SU-DHL-6 (cell line): Measurements from ENCODE around the gene GOLIM4.

Source experiments
- H2AFZ ChIP-seq: fragments of 200-600 bp; sonication (generic); 2 replicates; pipeline ENCODE4 v1.6.1; 2014; ENCODE audit warnings: low read depth, mild to moderate bottlenecking, moderate library complexity, mixed read lengths, antibody characterized with exemption, low read length; ENCODE audit not compliant: severe bottlenecking
- H3F3A ChIP-seq: fragments of 200-600 bp; shearing (Covaris generic); 2 replicates; pipeline ENCODE4 v1.6.0; 2016; ENCODE audit warnings: antibody characterized with exemption, mild to moderate bottlenecking; ENCODE audit not compliant: insufficient read depth
- H3K27ac ChIP-seq: fragments of 200-600 bp; sonication (generic); 2 replicates; pipeline ENCODE4 v1.5.1; 2016; ENCODE audit warnings: low read depth, mild to moderate bottlenecking, low read length, moderate library complexity, mixed read lengths
- H3K27me3 ChIP-seq: fragments of 200-600 bp; sonication (generic), shearing (Covaris generic); 2 replicates; pipeline ENCODE4 v1.6.0; 2014; ENCODE audit warnings: mild to moderate bottlenecking, low read length
- H3K36me3 ChIP-seq: fragments of 200-600 bp; sonication (generic); 2 replicates; pipeline ENCODE4 v1.6.1; 2014; ENCODE audit warnings: mild to moderate bottlenecking, low read length, mixed read lengths
- H3K4me2 ChIP-seq: fragments of 300-600, 200-600 bp; shearing (Covaris generic), sonication (generic); 2 replicates; pipeline ENCODE4 v1.6.0; 2014; ENCODE audit warnings: low read length, low read depth, mild to moderate bottlenecking; ENCODE audit not compliant: poor library complexity, severe bottlenecking
- H3K4me3 ChIP-seq: fragments of 200-600 bp; sonication (generic); 2 replicates; pipeline ENCODE4 v1.5.1; 2014; ENCODE audit warnings: antibody characterized with exemption, low read length, mild to moderate bottlenecking, mixed read lengths; ENCODE audit not compliant: insufficient read depth, poor library complexity, severe bottlenecking
- H3K79me2 ChIP-seq: fragments of 200-600 bp; sonication (generic); 2 replicates; pipeline ENCODE4 v1.6.1; 2014; ENCODE audit warnings: mild to moderate bottlenecking, low read length, moderate library complexity; ENCODE audit not compliant: insufficient read depth
- H3K9ac ChIP-seq: fragments of 200-600 bp; sonication (generic); 2 replicates; pipeline ENCODE4 v1.7.0; 2014; ENCODE audit warnings: mild to moderate bottlenecking, low read length
- H3K9me2 ChIP-seq: fragments of 200-600 bp; sonication (generic); replicated peaks from 2 replicates; pipeline ENCODE4 v1.6.1; 2014; ENCODE audit warnings: low read length; ENCODE audit not compliant: insufficient read depth
- H3K9me3 ChIP-seq: fragments of 200-600 bp; sonication (generic); 2 replicates; pipeline ENCODE4 v1.6.1; 2014; ENCODE audit warnings: low read length, mixed read lengths; ENCODE audit not compliant: insufficient read depth
- H4K20me1 ChIP-seq: fragments of 200-600 bp; sonication (generic); 2 replicates; pipeline ENCODE4 v1.6.1; 2014; ENCODE audit warnings: low read depth, mild to moderate bottlenecking, antibody characterized with exemption, low read length, moderate library complexity, mixed read lengths
- EZH2phosphoT487 ChIP-seq: fragments of 200-600 bp; sonication (generic), shearing (Covaris generic); conservative IDR thresholded peaks from 2 replicates; pipeline ENCODE4 v1.6.1; 2018; ENCODE audit warnings: mild to moderate bottlenecking, antibody characterized with exemption, low read length, moderate library complexity, mixed read lengths
- TF ChIP-seq, protein P1 (sequence below): fragments of 200-600 bp; sonication (generic); IDR thresholded peaks from one replicate; pipeline ENCODE4 v1.5.1; 2017; ENCODE audit warnings: antibody characterized with exemption, mild to moderate bottlenecking, low read length, moderate library complexity; ENCODE audit not compliant: insufficient read depth, poor library complexity, severe bottlenecking

The GOLIM4 gene

DNA sequence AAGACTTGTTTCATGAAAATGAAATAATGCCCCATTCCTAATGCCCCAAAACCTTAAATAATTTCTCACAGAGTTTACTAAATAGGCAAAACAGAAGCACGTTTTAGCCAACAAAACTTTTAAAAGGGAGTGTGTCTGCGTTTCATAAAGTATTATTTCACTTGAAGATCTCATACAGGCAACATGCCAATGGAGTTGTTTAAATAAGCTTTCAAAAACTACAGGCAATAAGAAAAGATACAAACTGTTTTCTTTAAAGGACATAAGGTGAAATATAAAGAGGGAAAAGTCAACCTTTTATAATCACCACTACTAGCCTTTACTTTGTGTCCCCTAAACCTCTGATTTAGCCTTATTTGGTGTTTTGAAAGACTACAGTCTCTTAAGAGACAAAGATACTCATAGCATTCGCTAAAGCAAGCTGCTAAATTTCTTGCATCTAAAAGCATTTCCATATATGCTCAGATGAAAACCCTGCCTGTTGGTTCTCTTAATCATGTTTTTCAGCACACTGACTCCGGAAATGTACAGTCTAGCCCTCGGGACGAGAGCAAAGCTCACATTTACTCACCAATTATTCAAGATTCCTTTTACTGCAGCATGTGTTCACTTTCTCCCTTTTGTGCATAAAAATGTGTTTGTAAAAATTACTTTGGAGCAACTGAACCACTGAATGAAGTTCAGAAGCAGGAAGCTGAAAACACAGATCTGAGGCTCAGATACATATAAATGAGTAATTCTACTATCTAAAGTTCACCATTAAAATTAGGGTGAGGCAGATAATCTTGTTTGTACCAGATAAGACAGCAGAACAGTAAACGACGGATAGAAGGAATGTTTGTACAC, 119.0 kb downstream of the GOLIM4 start:
- Histone ChIP-seq H3K27me3 (no peaks in the 10 kb centered on the region), H3K27ac (no peak overlapping the region), H3K4me2 (no peak overlapping the region), H3K9ac (no peak overlapping the region), H3K9me2 (no peaks in the 10 kb centered on the region), H3K9me3 (no peaks in the 10 kb centered on the region), H2AFZ (no peak overlapping the region), H3K36me3 (no peaks in the 10 kb centered on the region), H3K79me2 (no peaks in the 10 kb centered on the region), H3F3A (no peaks in the 10 kb centered on the region), H4K20me1 (no peaks in the 10 kb centered on the region), H3K4me3 (no peak overlapping the region)
- TF ChIP-seq, protein P1, sequence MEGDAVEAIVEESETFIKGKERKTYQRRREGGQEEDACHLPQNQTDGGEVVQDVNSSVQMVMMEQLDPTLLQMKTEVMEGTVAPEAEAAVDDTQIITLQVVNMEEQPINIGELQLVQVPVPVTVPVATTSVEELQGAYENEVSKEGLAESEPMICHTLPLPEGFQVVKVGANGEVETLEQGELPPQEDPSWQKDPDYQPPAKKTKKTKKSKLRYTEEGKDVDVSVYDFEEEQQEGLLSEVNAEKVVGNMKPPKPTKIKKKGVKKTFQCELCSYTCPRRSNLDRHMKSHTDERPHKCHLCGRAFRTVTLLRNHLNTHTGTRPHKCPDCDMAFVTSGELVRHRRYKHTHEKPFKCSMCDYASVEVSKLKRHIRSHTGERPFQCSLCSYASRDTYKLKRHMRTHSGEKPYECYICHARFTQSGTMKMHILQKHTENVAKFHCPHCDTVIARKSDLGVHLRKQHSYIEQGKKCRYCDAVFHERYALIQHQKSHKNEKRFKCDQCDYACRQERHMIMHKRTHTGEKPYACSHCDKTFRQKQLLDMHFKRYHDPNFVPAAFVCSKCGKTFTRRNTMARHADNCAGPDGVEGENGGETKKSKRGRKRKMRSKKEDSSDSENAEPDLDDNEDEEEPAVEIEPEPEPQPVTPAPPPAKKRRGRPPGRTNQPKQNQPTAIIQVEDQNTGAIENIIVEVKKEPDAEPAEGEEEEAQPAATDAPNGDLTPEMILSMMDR = no peak
- TF ChIP-seq EZH2phosphoT487 = no peak

DNA sequence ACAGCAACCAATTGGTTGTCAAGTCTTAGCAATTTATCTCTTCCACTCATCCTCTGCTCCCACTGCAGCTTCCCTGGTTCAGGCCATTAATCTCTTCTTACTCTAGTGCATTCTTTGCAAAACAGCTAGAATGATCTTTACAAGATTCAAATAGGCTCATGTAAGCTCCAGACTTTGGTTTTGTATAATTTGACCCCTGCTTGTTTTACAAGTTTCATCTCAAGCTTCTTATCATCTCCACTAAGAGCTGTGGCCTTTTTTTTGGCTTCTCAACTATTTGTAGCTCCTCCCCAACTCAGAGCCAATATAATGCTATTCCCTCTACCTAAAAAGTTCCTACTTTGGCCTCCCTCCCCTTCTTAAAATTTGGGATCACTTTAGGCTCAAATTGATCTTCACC, 121.8 kb downstream of the GOLIM4 start:
- Histone ChIP-seq H3K4me2 (no peak overlapping the region), H3K36me3 (no peaks in the 10 kb centered on the region), H3K9ac (no peak overlapping the region), H3K79me2 (no peaks in the 10 kb centered on the region), H3K9me3 (no peaks in the 10 kb centered on the region), H3K4me3 (no peak overlapping the region), H3K27me3 (no peaks in the 10 kb centered on the region), H2AFZ (no peak overlapping the region), H3F3A (no peaks in the 10 kb centered on the region), H4K20me1 (no peaks in the 10 kb centered on the region), H3K9me2 (no peaks in the 10 kb centered on the region), H3K27ac (no peak overlapping the region)
- TF ChIP-seq EZH2phosphoT487 = no peak
- TF ChIP-seq, protein P1 = no peak

- Histone ChIP-seq H3K4me3 (no peak overlapping the region), H3K9me3 (no peaks in the 10 kb centered on the region), H3K27ac (no peak overlapping the region), H4K20me1 (no peaks in the 10 kb centered on the region), H3K36me3 (no peaks in the 10 kb centered on the region), H3K4me2 (no peak overlapping the region), H3K9me2 (no peaks in the 10 kb centered on the region), H3K27me3 (no peaks in the 10 kb centered on the region), H2AFZ (no peak overlapping the region), H3K79me2 (no peaks in the 10 kb centered on the region), H3K9ac (no peak overlapping the region), H3F3A (no peaks in the 10 kb centered on the region)
- TF ChIP-seq, protein P1 = no peak
- TF ChIP-seq EZH2phosphoT487 = no peak
Observed at GRCh38 chr3:167973046-167973445, 122.7 kb downstream of the GOLIM4 start.
